ENCODE measurements around the gene FKBP1B.
A peak's percentile ranks its signal among the peaks of the same experiment; 100 is the strongest.

Gene FKBP1B

DNA sequence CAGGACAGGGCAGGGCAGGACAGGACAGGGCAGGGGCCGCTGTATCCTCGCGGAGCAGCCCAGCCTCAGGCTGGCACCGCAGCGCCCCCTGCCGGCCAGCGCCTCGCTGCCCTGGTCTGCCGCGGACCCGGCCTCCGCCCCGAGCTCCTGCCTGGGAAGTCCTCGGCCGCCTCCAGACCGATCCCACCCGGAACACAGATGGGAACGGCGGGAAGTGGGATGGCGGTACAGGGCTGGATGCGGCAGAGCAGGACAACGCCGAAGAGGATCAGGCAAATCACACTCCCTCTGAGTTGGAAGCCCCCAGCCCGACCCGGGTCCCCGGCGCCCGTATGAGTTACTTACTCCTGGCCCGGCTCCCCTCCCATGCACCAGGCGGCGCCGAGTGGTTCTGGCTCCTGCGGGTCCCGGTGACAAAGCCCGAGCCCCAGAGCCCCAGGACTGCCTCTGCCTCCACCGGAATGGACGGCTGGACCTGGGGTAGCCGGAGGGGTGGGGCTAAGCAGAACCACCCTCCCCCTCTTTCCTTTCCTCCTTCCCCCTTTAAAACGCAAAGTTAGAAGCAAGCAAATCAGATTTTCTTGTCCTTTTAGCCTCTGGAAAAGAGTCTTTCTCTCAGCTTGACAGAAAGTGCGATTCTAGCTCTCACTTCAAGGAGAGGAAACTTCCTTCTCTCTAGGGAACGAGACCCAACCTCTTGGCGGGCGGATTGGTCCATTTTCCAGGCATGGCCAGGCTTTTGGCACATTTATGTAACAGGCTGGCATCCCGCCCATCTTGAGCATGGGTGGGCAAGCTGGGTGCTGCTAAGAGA lies 35.1 kb downstream of the FKBP1B start, which contains the start of gene TP53I3 (continued):
- peak; percentile 92 for TF ChIP-seq ZNF335 (tag by site-specific recombination; conservative IDR thresholded peaks at IDR 0.05)
- no peak for TF ChIP-seq ZNF664 (tag by site-specific recombination; IDR thresholded peaks at IDR 0.05)
- no peak for TF ChIP-seq ZNF433 (tag by site-specific recombination; IDR thresholded peaks at IDR 0.05; ENCODE audit: low read depth)
- TF ChIP-seq ZNF707 (tag by site-specific recombination; IDR thresholded peaks at IDR 0.05), result no peak
- no peak for TF ChIP-seq ZNF37A (tag by site-specific recombination; IDR thresholded peaks at IDR 0.05)
- TF ChIP-seq ZNF561 (tag by site-specific recombination; IDR thresholded peaks at IDR 0.05; ENCODE audit: borderline replicate concordance), result peak; percentile 76
- TF ChIP-seq ZNF184 (tag by site-specific recombination; IDR thresholded peaks at IDR 0.05), result no peak
- peak; percentile 82; the same call in 1 of the 2 replicates for TF ChIP-seq ZFP37 (tag by site-specific recombination; IDR thresholded peaks at IDR 0.05)
- no peak for TF ChIP-seq ZNF624 (tag by site-specific recombination; IDR thresholded peaks at IDR 0.05)
- no peak for TF ChIP-seq ZNF114 (tag by site-specific recombination; IDR thresholded peaks at IDR 0.05)
- TF ChIP-seq ZNF155 (tag by site-specific recombination; IDR thresholded peaks at IDR 0.05), result no peak
- no peak for TF ChIP-seq ZNF426 (tag by site-specific recombination; IDR thresholded peaks at IDR 0.05)
- TF ChIP-seq ZNF830 (tag by site-specific recombination; IDR thresholded peaks at IDR 0.05; ENCODE audit: low read depth), result no peak
- no peak for TF ChIP-seq ZNF292 (tag by site-specific recombination; IDR thresholded peaks at IDR 0.05; ENCODE audit: borderline replicate concordance, low read depth)
- TF ChIP-seq, protein P1, sequence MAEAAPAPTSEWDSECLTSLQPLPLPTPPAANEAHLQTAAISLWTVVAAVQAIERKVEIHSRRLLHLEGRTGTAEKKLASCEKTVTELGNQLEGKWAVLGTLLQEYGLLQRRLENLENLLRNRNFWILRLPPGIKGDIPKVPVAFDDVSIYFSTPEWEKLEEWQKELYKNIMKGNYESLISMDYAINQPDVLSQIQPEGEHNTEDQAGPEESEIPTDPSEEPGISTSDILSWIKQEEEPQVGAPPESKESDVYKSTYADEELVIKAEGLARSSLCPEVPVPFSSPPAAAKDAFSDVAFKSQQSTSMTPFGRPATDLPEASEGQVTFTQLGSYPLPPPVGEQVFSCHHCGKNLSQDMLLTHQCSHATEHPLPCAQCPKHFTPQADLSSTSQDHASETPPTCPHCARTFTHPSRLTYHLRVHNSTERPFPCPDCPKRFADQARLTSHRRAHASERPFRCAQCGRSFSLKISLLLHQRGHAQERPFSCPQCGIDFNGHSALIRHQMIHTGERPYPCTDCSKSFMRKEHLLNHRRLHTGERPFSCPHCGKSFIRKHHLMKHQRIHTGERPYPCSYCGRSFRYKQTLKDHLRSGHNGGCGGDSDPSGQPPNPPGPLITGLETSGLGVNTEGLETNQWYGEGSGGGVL (tag by site-specific recombination; IDR thresholded peaks at IDR 0.05), result no peak
- TF ChIP-seq, protein P2, sequence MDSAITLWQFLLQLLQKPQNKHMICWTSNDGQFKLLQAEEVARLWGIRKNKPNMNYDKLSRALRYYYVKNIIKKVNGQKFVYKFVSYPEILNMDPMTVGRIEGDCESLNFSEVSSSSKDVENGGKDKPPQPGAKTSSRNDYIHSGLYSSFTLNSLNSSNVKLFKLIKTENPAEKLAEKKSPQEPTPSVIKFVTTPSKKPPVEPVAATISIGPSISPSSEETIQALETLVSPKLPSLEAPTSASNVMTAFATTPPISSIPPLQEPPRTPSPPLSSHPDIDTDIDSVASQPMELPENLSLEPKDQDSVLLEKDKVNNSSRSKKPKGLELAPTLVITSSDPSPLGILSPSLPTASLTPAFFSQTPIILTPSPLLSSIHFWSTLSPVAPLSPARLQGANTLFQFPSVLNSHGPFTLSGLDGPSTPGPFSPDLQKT (IDR thresholded peaks at IDR 0.05; ENCODE audit: borderline replicate concordance, low read depth, low read length), result no peak
- no peak for TF ChIP-seq ZNF521 (tag by site-specific recombination; IDR thresholded peaks at IDR 0.05)
- no peak for TF ChIP-seq ZBTB21 (tag by site-specific recombination; IDR thresholded peaks at IDR 0.05)
- TF ChIP-seq ZNF701 (tag by site-specific recombination; IDR thresholded peaks at IDR 0.05), result no peak
- TF ChIP-seq ZEB2 (tag by site-specific recombination; IDR thresholded peaks at IDR 0.05), result peak; percentile 60; the same call in 1 of the 2 replicates
- no peak for TF ChIP-seq ZNF776 (tag by site-specific recombination; IDR thresholded peaks at IDR 0.05; ENCODE audit: borderline replicate concordance)
- no peak for TF ChIP-seq ZNF514 (tag by site-specific recombination; IDR thresholded peaks at IDR 0.05)
- TF ChIP-seq ZNF146 (tag by site-specific recombination; IDR thresholded peaks at IDR 0.05), result no peak
- TF ChIP-seq SALL2 (tag by site-specific recombination; IDR thresholded peaks at IDR 0.05; ENCODE audit: borderline replicate concordance), result no peak
- TF ChIP-seq ZNF157 (tag by site-specific recombination; IDR thresholded peaks at IDR 0.05), result no peak
- no peak for TF ChIP-seq ZNF837 (tag by site-specific recombination; IDR thresholded peaks at IDR 0.05)
- peak; percentile 97 for TF ChIP-seq ZBTB20 (tag by site-specific recombination; IDR thresholded peaks at IDR 0.05)
- TF ChIP-seq SP7 (tag by site-specific recombination; IDR thresholded peaks at IDR 0.05), result peak; percentile 52; the same call in 1 of the 2 replicates
- TF ChIP-seq ZNF202 (tag by site-specific recombination; IDR thresholded peaks at IDR 0.05; ENCODE audit: borderline replicate concordance), result no peak
- TF ChIP-seq EGR2 (tag by site-specific recombination; IDR thresholded peaks at IDR 0.05; ENCODE audit: low read depth), result peak; percentile 25; the same call in 1 of the 2 replicates
- no peak for TF ChIP-seq ZIC2 (tag by site-specific recombination; IDR thresholded peaks at IDR 0.05)
- 0 out of 2 replicates have a peak, but pooled peaks have one; percentile 29 for TF ChIP-seq ZNF24 (tag by site-specific recombination; IDR thresholded peaks at IDR 0.05)
- no peak for TF ChIP-seq ZBTB1 (tag by site-specific recombination; IDR thresholded peaks at IDR 0.05)
- TF ChIP-seq ZNF792 (tag by site-specific recombination; IDR thresholded peaks at IDR 0.05), result no peak
- TF ChIP-seq ZNF510 (tag by site-specific recombination; IDR thresholded peaks at IDR 0.05; ENCODE audit: insufficient replicate concordance), result no peak
- no peak for TF ChIP-seq ZNF266 (tag by site-specific recombination; IDR thresholded peaks at IDR 0.05; ENCODE audit: low read depth)

Data from HEK293 (cell line).